IMR-90 (cell line): ENCODE results near the gene SLCO3A1. TPM values are rescaled to one million over a fixed set of nuclear protein-coding genes. Genes with fewer than 3 reads are reported as not detected.

Source experiments
- ATAC-seq: fragments of 200-7000 bp; cut with Tn5 transposase; 2 replicates; pipeline ENCODE4 v1.9.1; 2020; ENCODE audit warnings: low read depth, mild to moderate bottlenecking, moderate library complexity
- BruUV-seq: library from RNA; stranded (reverse); fragments of 400-500 nt; replicated peaks from 2 replicates; lab custom pipeline; 2021; lab: Mats Ljungman, UMichigan
- CTCF ChIA-PET: fragments of 300-600 bp; formaldehyde crosslinking; extraction: SDS; loops from one replicate; lab custom pipeline; 2021; ENCODE audit warnings: antibody characterized with exemption; lab: Yijun Ruan, JAX
- POLR2A ChIA-PET: fragments of 300-600 bp; sonication (Branson Sonifier 250); formaldehyde crosslinking; loops from one replicate; lab custom pipeline; 2022; ENCODE audit warnings: antibody characterized with exemption; ENCODE audit not compliant: unreplicated experiment; lab: Charles Lee
- DNase-seq: peaks from one replicate; pipeline ENCODE4 v3.0.0; 2013
- H2AFZ ChIP-seq: replicated peaks from 2 replicates; pipeline ENCODE3; 2013; ENCODE audit warnings: low read length, mild to moderate bottlenecking; ENCODE audit not compliant: poor library complexity
- H2AK5ac ChIP-seq: 2 replicates; pipeline ENCODE4 v1.6.1; 2013; ENCODE audit warnings: low read depth, low read length, inconsistent platforms
- H2AK9ac ChIP-seq: replicated peaks from 2 replicates; pipeline ENCODE3; 2013; ENCODE audit warnings: mild to moderate bottlenecking, low read depth, low read length, moderate library complexity; ENCODE audit not compliant: poor library complexity
- H2BK120ac ChIP-seq: 2 replicates; pipeline ENCODE4 v1.6.1; 2013; ENCODE audit warnings: low read depth, low read length, inconsistent platforms
- H2BK15ac ChIP-seq: 3 replicates; pipeline ENCODE4 v1.6.1; 2013; ENCODE audit warnings: low read depth, low read length, inconsistent platforms
- H2BK20ac ChIP-seq: 2 replicates; pipeline ENCODE4 v1.6.1; 2013; ENCODE audit warnings: low read depth, mild to moderate bottlenecking, inconsistent platforms, low read length, moderate library complexity
- H2BK5ac ChIP-seq: 2 replicates; pipeline ENCODE4 v1.6.1; 2013; ENCODE audit warnings: mild to moderate bottlenecking, low read depth, low read length, inconsistent platforms; ENCODE audit not compliant: poor library complexity, severe bottlenecking
- H3K14ac ChIP-seq: replicated peaks from 2 replicates; pipeline ENCODE4 v1.6.1; 2013; ENCODE audit warnings: low read depth, low read length, inconsistent platforms
- H3K18ac ChIP-seq: 2 replicates; pipeline ENCODE4 v1.6.1; 2013; ENCODE audit warnings: low read depth, low read length, control low read depth
- H3K23ac ChIP-seq: 2 replicates; pipeline ENCODE4 v1.6.1; 2013; ENCODE audit warnings: low read depth, low read length, inconsistent platforms
- H3K27ac ChIP-seq: 2 replicates; pipeline ENCODE4 v1.5.1; 2013; ENCODE audit warnings: mild to moderate bottlenecking, control low read depth, low read length; ENCODE audit not compliant: insufficient read depth
- H3K27me3 ChIP-seq: 2 replicates; pipeline ENCODE4 v1.6.1; 2013; ENCODE audit warnings: low read length; ENCODE audit not compliant: control insufficient read depth, insufficient read depth
- H3K36me3 ChIP-seq: 2 replicates; pipeline ENCODE4 v1.6.1; 2013; ENCODE audit warnings: low read length, mixed read lengths; ENCODE audit not compliant: control insufficient read depth, insufficient read depth
- H3K4ac ChIP-seq: 2 replicates; pipeline ENCODE4 v1.6.1; 2013; ENCODE audit warnings: low read depth, low read length, inconsistent platforms
- H3K4me1 ChIP-seq: 2 replicates; pipeline ENCODE4 v1.6.1; 2013; ENCODE audit warnings: low read length, mixed read lengths; ENCODE audit not compliant: control insufficient read depth, insufficient read depth
- H3K4me2 ChIP-seq: 2 replicates; pipeline ENCODE4 v1.6.1; 2013; ENCODE audit warnings: low read depth, mild to moderate bottlenecking, control low read depth, low read length, moderate library complexity
- H3K4me3 ChIP-seq: 2 replicates; pipeline ENCODE4 v1.5.1; 2013; ENCODE audit warnings: low read depth, mild to moderate bottlenecking, control low read depth, low read length, moderate library complexity; ENCODE audit not compliant: insufficient read depth
- H3K56ac ChIP-seq: 2 replicates; pipeline ENCODE4 v1.6.1; 2013; ENCODE audit warnings: low read length, inconsistent platforms; ENCODE audit not compliant: insufficient read depth; ENCODE audit errors: extremely low read depth
- H3K79me1 ChIP-seq, 2 experiments: 2 replicates each; pipeline ENCODE4 v1.6.1; 2013; ENCODE audit warnings: low read length in 2 of 2, inconsistent platforms in 1 of 2, low read depth in 1 of 2
- H3K9ac ChIP-seq: 2 replicates; pipeline ENCODE4 v1.6.1; 2013; ENCODE audit warnings: low read depth, low read length, control low read depth
- H3K9me1 ChIP-seq: 2 replicates; pipeline ENCODE4 v1.6.1; 2013; ENCODE audit warnings: low read length, inconsistent platforms; ENCODE audit not compliant: insufficient read depth
- H3K9me3 ChIP-seq: 2 replicates; pipeline ENCODE4 v1.6.1; 2013; ENCODE audit warnings: low read length; ENCODE audit not compliant: control insufficient read depth, insufficient read depth
- H4K20me1 ChIP-seq: 2 replicates; pipeline ENCODE4 v1.6.1; 2013; ENCODE audit warnings: low read length, inconsistent platforms; ENCODE audit not compliant: insufficient read depth
- H4K5ac ChIP-seq: 2 replicates; pipeline ENCODE4 v1.6.1; 2013; ENCODE audit warnings: mild to moderate bottlenecking, low read depth, low read length, control low read depth
- H4K8ac ChIP-seq, 2 experiments: 2 replicates each; pipeline ENCODE4 v1.6.1; 2013; ENCODE audit warnings: low read depth in 2 of 2, low read length in 2 of 2, control low read depth in 1 of 2, inconsistent platforms in 1 of 2
- H4K91ac ChIP-seq: 2 replicates; pipeline ENCODE4 v1.6.1; 2013; ENCODE audit warnings: low read depth, low read length, inconsistent platforms; ENCODE audit not compliant: insufficient read depth
- BHLHE40 ChIP-seq: fragments of 150-350 bp; IDR thresholded peaks from 2 replicates; pipeline ENCODE4 v1.6.1; 2016; ENCODE audit warnings: mild to moderate bottlenecking, low read depth, low read length
- CEBPB ChIP-seq: IDR thresholded peaks from 2 replicates; pipeline ENCODE4 v1.6.1; 2012; ENCODE audit warnings: low read depth, low read length, improper control_type of control experiment
- CHD1 ChIP-seq: IDR thresholded peaks from 2 replicates; pipeline ENCODE4 v1.6.1; 2012; ENCODE audit warnings: low read depth, low read length, improper control_type of control experiment
- FOS ChIP-seq: fragments of 150-350 bp; IDR thresholded peaks from 2 replicates; pipeline ENCODE4 v1.6.1; 2016; ENCODE audit warnings: low read depth, low read length
- MAFK ChIP-seq: IDR thresholded peaks from 2 replicates; pipeline ENCODE4 v1.6.1; 2012; ENCODE audit warnings: low read depth, low read length, improper control_type of control experiment
- MAZ ChIP-seq: IDR thresholded peaks from 2 replicates; pipeline ENCODE4 v1.6.1; 2012; ENCODE audit warnings: low read depth, mild to moderate bottlenecking, low read length, improper control_type of control experiment, moderate library complexity, borderline replicate concordance
- MXI1 ChIP-seq: IDR thresholded peaks from 2 replicates; pipeline ENCODE4 v1.6.1; 2012; ENCODE audit warnings: low read depth, mild to moderate bottlenecking, low read length, moderate library complexity, borderline replicate concordance
- NFE2L2 ChIP-seq: fragments of 150-350 bp; IDR thresholded peaks from 2 replicates; pipeline ENCODE4 v1.6.1; 2016; ENCODE audit warnings: low read depth, mild to moderate bottlenecking, low read length
- POLR2A ChIP-seq: IDR thresholded peaks from 2 replicates; pipeline ENCODE4 v1.6.1; 2012; ENCODE audit warnings: mild to moderate bottlenecking, low read depth, low read length
- RAD21 ChIP-seq: IDR thresholded peaks from 2 replicates; pipeline ENCODE4 v1.6.1; 2012; ENCODE audit warnings: low read length, improper control_type of control experiment
- RCOR1 ChIP-seq: IDR thresholded peaks from 2 replicates; pipeline ENCODE4 v1.6.1; 2012; ENCODE audit warnings: mild to moderate bottlenecking, low read length, improper control_type of control experiment; ENCODE audit not compliant: insufficient replicate concordance
- RFX5 ChIP-seq: IDR thresholded peaks from 2 replicates; pipeline ENCODE4 v1.8.0; 2012; ENCODE audit warnings: low read depth, mild to moderate bottlenecking, low read length, moderate library complexity
- SMC3 ChIP-seq: fragments of 150-350 bp; IDR thresholded peaks from 2 replicates; pipeline ENCODE4 v1.6.1; 2016; ENCODE audit warnings: low read depth, mild to moderate bottlenecking, antibody characterized with exemption, low read length, moderate library complexity
- whole genome bisulfite sequencing, 2 experiments: methylation state at CpG; one replicate each; pipeline versions ENCODE4 v1.1.5 to v1.1.7; 2013; ENCODE audit warnings: missing lambda C conversion rate in 2 of 2; ENCODE audit not compliant: insufficient read length in 1 of 2; ENCODE audit errors: extremely low coverage in 2 of 2; 5-methylcytosine and 5-hydroxymethylcytosine counted together
- dilution Hi-C: fragments of 300-500 bp; cut with HindIII; formaldehyde crosslinking; loops from one replicate; pipeline ENCODE4 v1.14.3; 2018; ENCODE audit warnings: low sequenced_read_pairs; ENCODE audit not compliant: unreplicated experiment
- in situ Hi-C: fragments of 300-500 bp; cut with MboI; formaldehyde crosslinking; loops from 3 replicates; pipeline ENCODE4 v1.14.3; 2019; ENCODE audit warnings: low sequenced_read_pairs, inconsistent platforms, mixed read lengths
- intact Hi-C: fragments of 100-400 bp; cut with micrococcal nuclease; formaldehyde crosslinking; loops from 2 replicates; pipeline ENCODE4 v1.10.0; 2022
- polyA plus RNA-seq, 3 experiments: library from polyadenylated mRNA; depleted of rRNA; stranded (reverse); fragments of >200 nt; gene quantifications; 2 replicates each; pipeline ENCODE4 v1.2.3, GENCODE V29; 2012; ENCODE audit warnings: low replicate concordance in 1 of 3
- total RNA-seq: library from RNA; depleted of rRNA; stranded (reverse); fragments of >200 nt; gene quantifications from 2 replicates; pipeline ENCODE4 v1.2.3, GENCODE V29; 2012
- TF ChIP-seq, protein P1 (sequence below): fragments of 150-350 bp; IDR thresholded peaks from 2 replicates; pipeline ENCODE4 v1.6.1; 2016; ENCODE audit warnings: low read depth, mild to moderate bottlenecking, low read length, moderate library complexity, borderline replicate concordance
- TF ChIP-seq, protein P2 (sequence below): conservative IDR thresholded peaks from 2 replicates; pipeline ENCODE4 v1.5.1; 2012; ENCODE audit warnings: mild to moderate bottlenecking, low read depth, low read length, improper control_type of control experiment
- TF ChIP-seq, protein P3 (sequence below): fragments of 150-350 bp; IDR thresholded peaks from 2 replicates; pipeline ENCODE4 v1.6.1; 2017; ENCODE audit warnings: mild to moderate bottlenecking, antibody characterized with exemption, low read length, low read depth

The SLCO3A1 gene
- total and polyA plus RNA-seq, 2 of the 4 experiments (the other 2 are of a cell fraction) = 4.7 to 8.1 TPM

DNA sequence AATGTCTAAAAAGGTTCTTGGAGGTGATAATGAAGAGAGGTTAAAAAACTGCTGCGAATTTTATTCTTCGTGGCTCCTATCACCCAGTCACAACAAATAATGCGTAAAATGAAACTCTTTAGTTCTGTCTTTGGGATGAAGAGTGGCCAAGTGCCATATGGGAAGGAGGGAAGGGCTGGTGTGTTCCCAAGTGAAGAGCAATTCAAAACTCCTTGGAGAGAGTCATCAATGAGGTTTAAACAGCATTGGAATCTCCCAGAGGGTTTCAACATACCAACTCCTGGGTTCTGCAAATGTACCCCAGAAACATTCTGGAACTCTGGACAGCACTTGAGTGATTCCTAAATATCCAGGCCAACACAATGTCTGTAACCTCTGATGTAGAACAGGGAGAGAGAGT lies 45.3 kb downstream of the SLCO3A1 start:
- no peak for TF ChIP-seq MXI1
- TF ChIP-seq, protein P1, sequence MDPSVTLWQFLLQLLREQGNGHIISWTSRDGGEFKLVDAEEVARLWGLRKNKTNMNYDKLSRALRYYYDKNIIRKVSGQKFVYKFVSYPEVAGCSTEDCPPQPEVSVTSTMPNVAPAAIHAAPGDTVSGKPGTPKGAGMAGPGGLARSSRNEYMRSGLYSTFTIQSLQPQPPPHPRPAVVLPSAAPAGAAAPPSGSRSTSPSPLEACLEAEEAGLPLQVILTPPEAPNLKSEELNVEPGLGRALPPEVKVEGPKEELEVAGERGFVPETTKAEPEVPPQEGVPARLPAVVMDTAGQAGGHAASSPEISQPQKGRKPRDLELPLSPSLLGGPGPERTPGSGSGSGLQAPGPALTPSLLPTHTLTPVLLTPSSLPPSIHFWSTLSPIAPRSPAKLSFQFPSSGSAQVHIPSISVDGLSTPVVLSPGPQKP = no peak
- TF ChIP-seq MAFK = no peak
- no peak for TF ChIP-seq CEBPB
- TF ChIP-seq CHD1 = no peak
- TF ChIP-seq, protein P2, sequence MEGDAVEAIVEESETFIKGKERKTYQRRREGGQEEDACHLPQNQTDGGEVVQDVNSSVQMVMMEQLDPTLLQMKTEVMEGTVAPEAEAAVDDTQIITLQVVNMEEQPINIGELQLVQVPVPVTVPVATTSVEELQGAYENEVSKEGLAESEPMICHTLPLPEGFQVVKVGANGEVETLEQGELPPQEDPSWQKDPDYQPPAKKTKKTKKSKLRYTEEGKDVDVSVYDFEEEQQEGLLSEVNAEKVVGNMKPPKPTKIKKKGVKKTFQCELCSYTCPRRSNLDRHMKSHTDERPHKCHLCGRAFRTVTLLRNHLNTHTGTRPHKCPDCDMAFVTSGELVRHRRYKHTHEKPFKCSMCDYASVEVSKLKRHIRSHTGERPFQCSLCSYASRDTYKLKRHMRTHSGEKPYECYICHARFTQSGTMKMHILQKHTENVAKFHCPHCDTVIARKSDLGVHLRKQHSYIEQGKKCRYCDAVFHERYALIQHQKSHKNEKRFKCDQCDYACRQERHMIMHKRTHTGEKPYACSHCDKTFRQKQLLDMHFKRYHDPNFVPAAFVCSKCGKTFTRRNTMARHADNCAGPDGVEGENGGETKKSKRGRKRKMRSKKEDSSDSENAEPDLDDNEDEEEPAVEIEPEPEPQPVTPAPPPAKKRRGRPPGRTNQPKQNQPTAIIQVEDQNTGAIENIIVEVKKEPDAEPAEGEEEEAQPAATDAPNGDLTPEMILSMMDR = no peak
- TF ChIP-seq MAZ = no peak
- no peak for TF ChIP-seq RFX5
- TF ChIP-seq FOS = no peak
- no peak for TF ChIP-seq RAD21
- TF ChIP-seq NFE2L2 = no peak
- TF ChIP-seq SMC3 = no peak
- TF ChIP-seq BHLHE40 = no peak
- TF ChIP-seq POLR2A = no peak
- TF ChIP-seq, protein P3, sequence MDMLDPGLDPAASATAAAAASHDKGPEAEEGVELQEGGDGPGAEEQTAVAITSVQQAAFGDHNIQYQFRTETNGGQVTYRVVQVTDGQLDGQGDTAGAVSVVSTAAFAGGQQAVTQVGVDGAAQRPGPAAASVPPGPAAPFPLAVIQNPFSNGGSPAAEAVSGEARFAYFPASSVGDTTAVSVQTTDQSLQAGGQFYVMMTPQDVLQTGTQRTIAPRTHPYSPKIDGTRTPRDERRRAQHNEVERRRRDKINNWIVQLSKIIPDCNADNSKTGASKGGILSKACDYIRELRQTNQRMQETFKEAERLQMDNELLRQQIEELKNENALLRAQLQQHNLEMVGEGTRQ = no peak
- TF ChIP-seq RCOR1 = no peak
- no peak overlapping the region for H3K27ac ChIP-seq
- H2BK20ac ChIP-seq = no peak overlapping the region
- no peak for DNase-seq
- no peak overlapping the region for H3K14ac ChIP-seq
- H4K8ac ChIP-seq = no peak overlapping the region
- in situ Hi-C loops = no loop called here
- H3K9ac ChIP-seq = no peak overlapping the region
- no peak overlapping the region for H4K91ac ChIP-seq
- no peak overlapping the region for H2BK5ac ChIP-seq
- no peak overlapping the region for H2BK15ac ChIP-seq
- no peaks in the 10 kb centered on the region for H3K9me1 ChIP-seq
- no peaks in the 10 kb centered on the region for H3K4me1 ChIP-seq
- no peaks in the 10 kb centered on the region for H3K27me3 ChIP-seq
- H3K56ac ChIP-seq = no peak overlapping the region
- no peaks in the 10 kb centered on the region for H4K20me1 ChIP-seq
- no peak overlapping the region for H2BK120ac ChIP-seq
- H3K36me3 ChIP-seq = no peaks in the 10 kb centered on the region
- no TSS peak for BruUV-seq
- H3K4me2 ChIP-seq = no peak overlapping the region
- H3K18ac ChIP-seq = no peak overlapping the region
- ChIA-PET CTCF (no interaction called here), POLR2A (no interaction called here)
- no peak for ATAC-seq
- no peak overlapping the region for H2AK5ac ChIP-seq
- dilution Hi-C loops = no loop called here
- H3K9me3 ChIP-seq = 0 out of 2 replicates have a peak, but pooled peaks cover 3% of the 10 kb centered on the region
- H3K79me1 ChIP-seq = no peaks in the 10 kb centered on the region; a peak in 2 of 4 replicates
- no peak overlapping the region for H3K4ac ChIP-seq
- WGBS, 2 experiments = no CpG with 5 or more reads among the region's 3 CpGs
- intact Hi-C loops = no loop called here
- H4K5ac ChIP-seq = no peak overlapping the region
- H3K23ac ChIP-seq = no peak overlapping the region
- H3K4me3 ChIP-seq = no peak overlapping the region
- no peak overlapping the region for H2AK9ac ChIP-seq
- H2AFZ ChIP-seq = no peak overlapping the region
